Activated naive CD8-positive, alpha-beta T cell treated with anti-CD3 and anti-CD28 coated beads, Interleukin-2, amount 50 U/mL, for 24 hours (primary cell): ENCODE results near the gene RNF208.

Experiments used
- ATAC-seq: fragments of 150-1000 bp; cut with Tn5 transposase; one replicate; pipeline ENCODE4 v1.10.0; 2021
- DNase-seq: peaks from one replicate; pipeline ENCODE4 v3.0.0; 2021
- H3K27ac Mint-ChIP-seq: one replicate; pipeline ENCODE4 v1.8.0; 2021; ENCODE audit warnings: mild to moderate bottlenecking, mixed read lengths
- H3K27me3 Mint-ChIP-seq: one replicate; pipeline ENCODE4 v1.8.0; 2021; ENCODE audit warnings: mixed read lengths
- H3K36me3 Mint-ChIP-seq: one replicate; pipeline ENCODE4 v1.8.0; 2021; ENCODE audit warnings: low read depth, mixed read lengths
- H3K4me1 Mint-ChIP-seq: one replicate; pipeline ENCODE4 v1.8.0; 2021; ENCODE audit warnings: mixed read lengths
- H3K4me3 Mint-ChIP-seq: one replicate; pipeline ENCODE4 v1.8.0; 2021; ENCODE audit warnings: mild to moderate bottlenecking, moderate library complexity, mixed read lengths
- H3K9me3 Mint-ChIP-seq: one replicate; pipeline ENCODE4 v1.8.0; 2021; ENCODE audit warnings: mixed read lengths

RNF208 gene

DNA sequence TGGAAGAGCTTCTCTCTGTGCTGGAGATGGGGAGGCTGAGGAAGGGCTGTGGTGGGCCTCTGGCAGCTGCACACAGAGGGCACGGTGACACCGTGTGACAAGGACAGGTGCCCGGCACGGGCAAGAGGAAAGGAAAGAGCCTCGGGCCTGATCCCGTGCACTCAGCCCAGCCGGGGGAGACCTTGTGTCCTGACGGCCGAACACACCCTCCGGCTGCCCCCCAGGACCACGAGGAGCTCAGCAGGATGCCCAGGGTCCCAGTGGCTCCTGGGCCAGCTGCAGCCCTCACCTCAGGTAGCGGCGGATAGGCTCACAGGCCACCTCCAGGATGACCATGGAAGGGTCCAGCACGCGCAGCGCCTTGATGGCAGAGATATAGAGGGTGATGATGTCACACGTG lies 39.2 kb downstream of the RNF208 start:
- ATAC-seq (no peak), DNase-seq (no peak)
- Mint-ChIP-seq H3K27me3 (no peaks in the 10 kb centered on the region), H3K4me3 (no peak overlapping the region), H3K27ac (no peak overlapping the region), H3K4me1 (peaks cover 17% of the 10 kb centered on the region), H3K36me3 (peaks cover 10% of the 10 kb centered on the region), H3K9me3 (no peaks in the 10 kb centered on the region)

- Mint-ChIP-seq H3K4me3 (no peak overlapping the region), H3K4me1 (peaks cover 6% of the 10 kb centered on the region), H3K36me3 (peaks cover 10% of the 10 kb centered on the region), H3K27me3 (no peaks in the 10 kb centered on the region), H3K27ac (no peak overlapping the region), H3K9me3 (no peaks in the 10 kb centered on the region)
- no peak for ATAC-seq
- DNase-seq: no peak
Measured at GRCh38 chr9:137181680-137182079, 40.4 kb downstream of the RNF208 start.

GRCh38 chr9:137180491-137180890 lies 41.5 kb downstream of the RNF208 start:
- DNase-seq (no peak), ATAC-seq (no peak)
- H3K27me3 Mint-ChIP-seq: no peaks in the 10 kb centered on the region
- H3K27ac Mint-ChIP-seq: no peak overlapping the region
- H3K9me3 Mint-ChIP-seq: no peaks in the 10 kb centered on the region
- no peak overlapping the region for H3K4me3 Mint-ChIP-seq
- peaks cover 10% of the 10 kb centered on the region for H3K36me3 Mint-ChIP-seq
- H3K4me1 Mint-ChIP-seq: no peaks in the 10 kb centered on the region

- Mint-ChIP-seq H3K4me3 (no peak overlapping the region), H3K4me1 (no peaks in the 10 kb centered on the region), H3K27me3 (no peaks in the 10 kb centered on the region), H3K9me3 (no peaks in the 10 kb centered on the region), H3K36me3 (peaks cover 10% of the 10 kb centered on the region), H3K27ac (no peak overlapping the region)
- ATAC-seq (no peak), DNase-seq (no peak)
Measured at GRCh38 chr9:137179761-137180160, 42.3 kb downstream of the RNF208 start.

DNA sequence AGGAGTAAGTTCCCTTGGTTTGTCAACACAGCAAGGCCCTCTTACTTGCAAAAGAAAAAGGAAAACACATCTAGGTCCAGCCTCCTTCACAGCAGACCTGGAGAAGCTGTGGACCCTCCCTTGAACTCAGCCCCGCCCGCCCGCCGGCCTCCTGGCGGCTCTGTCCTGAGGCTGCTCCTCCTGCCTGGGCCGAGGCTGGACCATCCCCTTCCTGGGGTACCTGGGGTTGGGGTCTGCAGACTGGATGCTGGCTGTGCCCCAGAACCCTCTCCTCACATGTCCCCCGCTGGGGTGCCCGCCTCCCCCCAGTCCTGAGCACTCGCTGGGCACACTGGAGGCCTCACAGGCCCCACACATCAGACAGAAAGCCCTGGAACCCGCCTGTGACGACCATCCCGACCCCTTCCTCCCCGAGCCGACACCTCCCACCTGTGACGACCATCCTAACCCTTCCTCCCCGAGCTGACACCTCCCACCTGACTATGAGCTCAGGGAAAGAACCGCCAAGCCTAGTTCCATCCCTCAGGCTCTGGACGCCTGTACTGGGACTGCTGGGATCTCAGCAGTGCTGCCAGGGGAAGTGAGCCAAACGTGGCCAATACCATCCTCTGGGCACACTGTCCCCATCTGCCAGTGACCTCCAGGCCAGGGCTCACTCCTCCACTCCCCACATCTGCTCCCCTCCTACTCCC lies 43.0 kb downstream of the RNF208 start:
- Mint-ChIP-seq H3K4me1 (no peaks in the 10 kb centered on the region), H3K36me3 (peaks cover 10% of the 10 kb centered on the region), H3K27me3 (no peaks in the 10 kb centered on the region), H3K27ac (no peak overlapping the region), H3K9me3 (no peaks in the 10 kb centered on the region), H3K4me3 (no peak overlapping the region)
- no peak for DNase-seq
- no peak for ATAC-seq

- no peak overlapping the region for H3K27ac Mint-ChIP-seq
- peaks cover 9% of the 10 kb centered on the region for H3K36me3 Mint-ChIP-seq
- ATAC-seq (no peak), DNase-seq (no peak)
- H3K4me1 Mint-ChIP-seq: no peaks in the 10 kb centered on the region
- H3K4me3 Mint-ChIP-seq: no peak overlapping the region
- H3K9me3 Mint-ChIP-seq: no peaks in the 10 kb centered on the region
- no peaks in the 10 kb centered on the region for H3K27me3 Mint-ChIP-seq
Measured at GRCh38 chr9:137178201-137178938, 43.7 kb downstream of the RNF208 start.

DNA sequence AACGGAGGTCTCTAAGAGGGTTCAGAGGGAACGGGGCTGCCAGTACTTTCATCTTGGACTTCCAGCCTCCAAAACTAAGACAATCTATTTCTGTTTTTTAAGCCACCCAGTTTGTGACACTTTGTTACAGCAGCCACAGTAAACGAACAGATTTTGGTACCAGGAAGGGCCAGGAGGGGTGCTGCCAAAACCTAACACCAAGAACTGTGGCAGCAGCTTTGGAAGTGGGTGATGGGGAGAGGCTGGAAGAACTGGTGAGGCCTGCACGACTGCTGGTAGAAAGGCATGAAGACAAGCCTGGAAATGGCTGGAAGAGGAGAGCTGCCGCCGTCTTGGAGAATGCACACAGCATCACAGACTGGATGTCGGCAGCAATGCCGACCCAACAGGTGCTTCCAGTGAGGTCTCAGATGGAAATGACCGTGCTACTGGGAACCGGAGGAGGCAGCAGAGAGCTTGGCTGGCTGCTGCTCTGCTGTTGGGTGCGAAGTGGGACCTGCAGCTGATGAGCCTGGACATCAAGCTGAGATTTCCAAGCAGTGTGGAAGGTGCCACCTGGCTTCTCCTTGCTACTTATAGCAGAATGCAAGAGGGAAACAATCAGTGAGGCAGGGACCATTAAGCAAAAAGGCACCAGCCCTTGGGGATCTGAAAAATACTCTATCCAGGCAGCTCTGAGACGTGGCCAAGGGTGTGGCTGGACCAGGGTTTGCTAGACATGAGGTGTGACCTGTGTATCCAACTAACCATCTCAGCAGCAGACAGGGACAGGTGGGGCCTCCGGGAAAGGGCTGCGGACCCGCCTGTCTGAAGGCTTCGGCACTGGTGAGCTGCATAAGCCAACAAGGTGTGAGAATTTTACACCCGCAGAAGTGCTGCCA lies 45.5 kb downstream of the RNF208 start:
- no peak overlapping the region for H3K27ac Mint-ChIP-seq
- H3K36me3 Mint-ChIP-seq: peaks cover 2% of the 10 kb centered on the region
- no peak for ATAC-seq
- no peak overlapping the region for H3K4me3 Mint-ChIP-seq
- DNase-seq: no peak
- H3K4me1 Mint-ChIP-seq: no peaks in the 10 kb centered on the region
- H3K9me3 Mint-ChIP-seq: no peaks in the 10 kb centered on the region
- no peaks in the 10 kb centered on the region for H3K27me3 Mint-ChIP-seq

- H3K27ac Mint-ChIP-seq: no peak overlapping the region
- no peak for DNase-seq
- ATAC-seq: no peak
- no peaks in the 10 kb centered on the region for H3K4me1 Mint-ChIP-seq
- peaks cover 2% of the 10 kb centered on the region for H3K27me3 Mint-ChIP-seq
- peaks cover 2% of the 10 kb centered on the region for H3K36me3 Mint-ChIP-seq
- H3K4me3 Mint-ChIP-seq: no peak overlapping the region
- H3K9me3 Mint-ChIP-seq: no peaks in the 10 kb centered on the region
Measured at GRCh38 chr9:137175345-137175961, 46.6 kb downstream of the RNF208 start.

GRCh38 chr9:137174722-137175293 lies 47.2 kb downstream of the RNF208 start:
- Mint-ChIP-seq H3K4me3 (no peak overlapping the region), H3K9me3 (no peaks in the 10 kb centered on the region), H3K36me3 (peaks cover 2% of the 10 kb centered on the region), H3K27me3 (peaks cover 7% of the 10 kb centered on the region), H3K4me1 (no peaks in the 10 kb centered on the region), H3K27ac (no peak overlapping the region)
- DNase-seq: no peak
- peak; percentile 9 for ATAC-seq

DNA sequence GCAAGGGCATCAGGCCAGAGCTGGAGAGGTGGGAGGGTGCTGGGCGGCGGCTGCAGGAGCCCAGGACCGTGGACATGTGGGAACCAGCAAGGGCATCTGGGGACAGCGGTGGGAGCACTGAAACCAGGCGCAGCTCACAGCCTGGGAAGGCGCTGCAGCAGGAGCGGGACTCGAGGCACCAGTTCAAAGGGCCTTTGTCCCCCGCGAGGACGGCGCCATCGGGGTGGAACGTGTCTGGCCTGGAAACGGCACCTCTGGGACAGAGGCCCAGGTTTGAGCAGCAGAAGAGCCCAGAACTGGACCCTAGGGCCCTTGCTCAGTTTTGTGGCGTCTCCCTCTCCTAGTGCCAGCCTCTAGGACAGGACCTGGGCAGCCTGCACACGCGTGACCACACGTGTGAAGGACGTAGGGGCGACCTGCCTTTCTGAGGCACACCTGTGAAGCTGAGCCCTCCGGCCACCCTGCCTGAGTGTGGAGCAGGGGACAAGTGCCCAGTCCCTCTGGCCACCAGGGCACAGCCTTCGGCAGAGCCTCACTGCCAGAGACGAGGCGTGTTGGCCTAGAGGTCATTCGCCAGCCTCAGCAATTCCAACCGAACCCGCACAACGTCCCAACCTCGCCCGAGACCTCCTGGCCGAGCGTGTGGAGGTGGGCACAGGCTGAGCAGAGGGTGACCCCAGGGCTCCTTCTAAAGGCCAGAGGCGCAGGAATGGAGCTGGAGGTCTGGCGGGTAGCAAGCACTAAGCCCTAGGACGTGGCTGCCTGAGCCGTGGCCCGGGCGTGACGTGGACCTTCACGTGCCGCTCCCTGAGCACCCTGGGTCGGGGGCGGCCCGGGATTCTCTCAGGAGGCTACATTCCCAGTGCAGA lies 48.0 kb downstream of the RNF208 start:
- DNase-seq (no peak), ATAC-seq (no peak)
- H3K4me3 Mint-ChIP-seq: no peak overlapping the region
- no peak overlapping the region for H3K27ac Mint-ChIP-seq
- no peaks in the 10 kb centered on the region for H3K9me3 Mint-ChIP-seq
- no peaks in the 10 kb centered on the region for H3K4me1 Mint-ChIP-seq
- no peaks in the 10 kb centered on the region for H3K36me3 Mint-ChIP-seq
- peaks cover 7% of the 10 kb centered on the region for H3K27me3 Mint-ChIP-seq

DNA sequence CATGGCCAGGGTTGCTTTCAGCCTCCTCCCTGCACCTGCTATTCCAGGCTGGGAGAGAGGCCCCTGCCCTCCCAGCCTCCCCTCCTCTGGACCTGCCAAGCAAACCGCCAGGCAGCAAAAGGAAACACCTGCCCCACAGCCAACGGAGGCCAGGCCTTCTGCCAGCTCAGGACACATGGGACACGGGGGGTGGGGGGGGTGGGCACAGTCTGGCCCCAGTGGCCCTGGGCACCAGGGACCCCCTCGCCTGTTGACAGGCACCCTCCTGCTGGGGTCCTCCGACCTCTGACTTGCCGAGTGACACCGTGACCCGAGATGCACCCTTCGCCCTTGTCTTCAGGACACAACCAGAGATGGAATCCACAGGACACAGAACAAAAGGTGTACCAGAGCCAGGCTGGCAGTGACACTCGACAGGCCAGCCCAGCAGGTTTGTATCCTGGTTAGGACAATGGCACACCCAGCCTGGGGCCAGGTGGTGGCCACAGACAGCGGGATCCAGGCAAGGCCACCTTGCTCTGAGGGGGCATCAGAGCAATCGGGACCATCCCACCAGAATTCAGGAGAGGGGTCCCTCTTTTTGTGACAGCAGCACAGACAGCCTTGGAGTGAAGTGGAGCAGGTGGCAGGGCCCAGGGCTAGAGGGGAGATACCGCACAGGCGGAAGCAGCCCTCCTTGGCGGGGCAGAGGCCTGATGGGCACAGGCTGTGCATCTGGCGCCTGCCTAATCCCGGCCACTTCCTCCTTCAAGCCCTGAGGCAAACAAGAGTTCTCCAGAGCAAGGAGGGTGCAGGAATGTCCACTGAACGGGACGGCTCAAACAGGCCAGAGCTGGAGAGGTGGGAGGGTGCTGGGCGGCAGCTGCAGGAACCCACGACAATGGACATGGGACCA lies 48.9 kb downstream of the RNF208 start:
- no peaks in the 10 kb centered on the region for H3K9me3 Mint-ChIP-seq

GRCh38 chr9:137171149-137171900 lies 50.7 kb downstream of the RNF208 start:
- H3K9me3 Mint-ChIP-seq: no peaks in the 10 kb centered on the region
- H3K27ac Mint-ChIP-seq: no peak overlapping the region
- DNase-seq (no peak), ATAC-seq (no peak)
- H3K36me3 Mint-ChIP-seq: no peaks in the 10 kb centered on the region
- H3K27me3 Mint-ChIP-seq: peaks cover 20% of the 10 kb centered on the region
- no peaks in the 10 kb centered on the region for H3K4me1 Mint-ChIP-seq
- H3K4me3 Mint-ChIP-seq: no peak overlapping the region

More for the DNA sequence above, 48.9 kb downstream of the RNF208 start:
- DNase-seq (no peak), ATAC-seq (no peak)
- H3K4me1 Mint-ChIP-seq: no peaks in the 10 kb centered on the region
- H3K27ac Mint-ChIP-seq: no peak overlapping the region
- H3K4me3 Mint-ChIP-seq: no peak overlapping the region
- H3K27me3 Mint-ChIP-seq: peaks cover 11% of the 10 kb centered on the region
- H3K36me3 Mint-ChIP-seq: no peaks in the 10 kb centered on the region
